ENCODE measurements around the gene NISCH.

Gene NISCH

GRCh38 chr3:52455283-52456168, at the start of gene NISCH:
TSS of gene NISCH (plus strand) at chr3:52455604. CDS start at chr3:52455642, 38 bp downstream.
- peak; percentile 97 for DNase-seq

- no peak for DNase-seq
Measured at GRCh38 chr3:52406231-52406661, 49.2 kb upstream of the NISCH start.

GRCh38 chr3:52406791-52407510, 48.5 kb upstream of the NISCH start:
- DNase-seq: no peak

GRCh38 chr3:52407779-52408178, 47.6 kb upstream of the NISCH start:
- DNase-seq: no peak

GRCh38 chr3:52408466-52408865, 46.9 kb upstream of the NISCH start:
- DNase-seq: no peak

GRCh38 chr3:52415800-52416199, 39.6 kb upstream of the NISCH start:
- DNase-seq: no peak

GRCh38 chr3:52420388-52420787, 35.0 kb upstream of the NISCH start:
- DNase-seq: no peak

- no peak for DNase-seq
Measured at GRCh38 chr3:52422669-52423068, 32.7 kb upstream of the NISCH start.

- DNase-seq: no peak
Measured at GRCh38 chr3:52423173-52423572, 32.2 kb upstream of the NISCH start.

- DNase-seq: peak; percentile 57
Measured at GRCh38 chr3:52428151-52429005, 27.0 kb upstream of the NISCH start.

- no peak for DNase-seq
Measured at GRCh38 chr3:52429031-52429430, 26.4 kb upstream of the NISCH start.

GRCh38 chr3:52429779-52430415, 25.5 kb upstream of the NISCH start:
- DNase-seq: no peak

GRCh38 chr3:52430416-52430810, 25.0 kb upstream of the NISCH start:
- no peak for DNase-seq

- DNase-seq: no peak
Measured at GRCh38 chr3:52431459-52432223, 23.8 kb upstream of the NISCH start.

GRCh38 chr3:52432225-52432624, 23.2 kb upstream of the NISCH start:
- DNase-seq: no peak

- no peak for DNase-seq
Measured at GRCh38 chr3:52432691-52433141, 22.7 kb upstream of the NISCH start.

- DNase-seq: no peak
Measured at GRCh38 chr3:52433328-52433995, 21.9 kb upstream of the NISCH start.

- no peak for DNase-seq
Measured at GRCh38 chr3:52433996-52434479, 21.4 kb upstream of the NISCH start.

- DNase-seq: no peak
Measured at GRCh38 chr3:52434491-52435115, 20.8 kb upstream of the NISCH start.

Measured in CD4-positive, alpha-beta T cell treated with Interleukin-21 for 1 hour (primary cell).